HFF-Myc (cell line): ENCODE results near the gene MYO9A.
A peak's percentile ranks its signal among the peaks of the same experiment; 100 is the strongest.

Source experiments
- DNase-seq: peaks from one replicate; pipeline ENCODE4 v3.0.0-alpha.2; 2011; ENCODE audit warnings: low read depth; ENCODE audit errors: extremely low read depth
- H3K4me3 ChIP-seq: replicated peaks from 2 replicates; pipeline ENCODE4 v1.5.1; 2011; ENCODE audit warnings: low read depth, mild to moderate bottlenecking, control low read depth, low read length
- CTCF ChIP-seq: IDR thresholded peaks from 2 replicates; pipeline ENCODE4 v1.5.1; 2012; ENCODE audit warnings: mild to moderate bottlenecking, low read depth, low read length, control low read depth; ENCODE audit errors: missing control alignments

MYO9A gene

DNA sequence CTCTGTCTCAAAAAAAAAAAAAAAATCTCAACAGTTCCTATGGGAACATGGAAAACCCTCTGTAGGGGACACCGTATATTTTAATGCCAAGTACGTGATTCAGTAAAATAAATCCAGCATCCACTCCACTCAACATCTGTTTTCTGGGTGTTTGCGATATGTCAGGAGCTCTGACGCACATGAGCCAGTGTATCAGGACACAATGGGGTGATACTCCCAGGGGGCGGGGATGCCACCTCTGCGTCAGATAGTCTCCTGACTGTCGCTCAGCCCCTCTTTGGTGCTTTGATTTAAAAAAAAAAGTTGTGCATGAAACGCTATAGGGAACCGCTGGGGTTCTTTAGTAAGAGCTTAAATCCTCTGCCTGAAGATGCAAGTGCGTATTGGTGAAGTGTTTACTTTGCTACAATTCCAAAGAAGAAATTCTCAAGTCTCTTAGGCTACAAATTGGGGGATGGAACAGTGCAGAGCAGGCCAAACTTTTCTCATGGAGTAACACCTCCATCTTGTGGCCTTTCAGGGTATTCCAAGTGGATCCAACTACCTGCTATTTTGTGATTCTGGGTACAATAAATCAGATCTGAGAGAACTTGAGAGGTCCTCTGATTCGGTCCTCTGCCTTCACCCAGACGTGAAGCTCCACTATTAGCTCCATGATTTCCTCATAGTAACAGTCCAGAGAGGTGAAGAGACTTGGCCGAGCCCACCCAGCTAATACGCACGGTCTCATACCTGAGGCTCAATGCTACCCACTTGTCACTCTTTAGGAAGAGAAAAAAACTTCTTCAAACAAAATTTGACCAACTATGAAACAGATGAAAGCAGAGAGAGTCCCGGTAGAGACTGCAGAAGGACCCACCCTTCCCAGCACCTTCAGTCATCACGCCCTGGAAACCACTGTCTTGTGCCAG lies 316.9 kb downstream of the MYO9A start:
- DNase-seq, result peak; percentile 84
- TF ChIP-seq CTCF, result peak; percentile 73
- H3K4me3 ChIP-seq, result no peak overlapping the region

GRCh38 chr15:71800190-71800589 lies 317.8 kb downstream of the MYO9A start:
- no peak for DNase-seq
- TF ChIP-seq CTCF, result no peak
- H3K4me3 ChIP-seq, result no peak overlapping the region

DNA sequence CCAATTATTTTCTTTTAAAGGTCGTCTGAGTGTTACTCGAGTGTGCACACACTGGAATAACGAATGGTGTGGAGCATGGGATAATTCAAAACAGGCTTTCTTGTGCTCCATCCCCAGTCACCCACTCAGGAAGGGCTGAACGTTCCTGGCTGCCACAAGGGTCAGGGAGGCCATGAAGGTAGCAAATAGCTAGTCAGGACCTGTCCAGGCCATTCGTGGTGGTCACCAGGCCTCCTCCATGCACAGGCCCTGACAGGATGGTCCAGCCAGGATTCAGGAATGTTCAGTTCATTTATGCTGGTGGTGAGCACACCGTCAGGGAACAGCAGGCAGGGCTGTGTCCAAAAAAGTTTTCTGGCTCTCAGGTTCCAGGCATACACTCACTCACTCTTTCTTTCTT lies 319.3 kb downstream of the MYO9A start:
- DNase-seq, result no peak
- TF ChIP-seq CTCF, result no peak
- H3K4me3 ChIP-seq, result no peak overlapping the region

DNA sequence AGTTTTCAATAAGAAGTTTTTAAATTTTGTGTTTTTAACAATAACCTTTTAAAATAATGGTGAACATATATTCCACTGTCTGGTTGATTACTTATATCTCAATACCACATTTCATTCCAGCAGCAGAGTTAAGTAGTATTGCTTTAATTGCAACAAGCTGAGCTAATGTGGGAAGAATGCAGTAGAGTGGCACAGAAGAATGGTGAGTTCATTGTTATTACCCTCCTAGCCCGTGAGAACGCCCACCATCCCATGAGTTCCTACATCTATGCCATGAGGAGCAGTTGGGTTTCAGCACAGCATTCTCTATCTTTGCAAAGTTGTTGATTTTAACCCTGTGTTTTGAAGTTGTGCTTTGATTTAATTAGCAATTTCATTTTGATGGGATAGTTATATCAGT lies 325.4 kb downstream of the MYO9A start:
- TF ChIP-seq CTCF, result no peak
- DNase-seq, result no peak
- no peak overlapping the region for H3K4me3 ChIP-seq

DNA sequence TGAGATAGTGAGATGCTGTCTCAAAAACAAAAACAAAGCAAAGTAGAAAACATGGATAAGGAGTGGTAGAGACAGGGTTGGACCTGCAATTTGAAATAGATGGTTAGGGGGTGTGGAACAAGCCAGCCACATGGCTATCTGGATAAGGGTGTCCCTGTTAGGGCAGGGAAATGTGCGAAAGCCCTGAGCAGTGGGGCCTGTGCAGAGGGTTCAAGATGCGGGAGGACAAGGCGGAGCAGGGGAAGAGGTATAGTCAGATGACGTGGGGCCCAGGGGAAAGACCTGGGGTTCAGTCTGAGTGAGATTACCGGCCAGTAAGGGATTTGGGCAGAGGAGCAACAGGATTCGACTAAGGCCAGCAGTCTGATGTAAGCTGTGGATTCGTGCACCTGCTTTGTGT lies 326.0 kb downstream of the MYO9A start:
- no peak for DNase-seq
- no peak overlapping the region for H3K4me3 ChIP-seq
- TF ChIP-seq CTCF, result no peak

GRCh38 chr15:71790081-71790480 lies 327.9 kb downstream of the MYO9A start:
- no peak for TF ChIP-seq CTCF
- H3K4me3 ChIP-seq, result no peak overlapping the region
- DNase-seq, result no peak
